ENCODE data around the gene TMED9.
"Not testable (repeated sequence)": the region's sequence is repeated elsewhere in the genome, so short reads cannot be mapped to it uniquely, and the experiment has no call there.

Gene TMED9

DNA sequence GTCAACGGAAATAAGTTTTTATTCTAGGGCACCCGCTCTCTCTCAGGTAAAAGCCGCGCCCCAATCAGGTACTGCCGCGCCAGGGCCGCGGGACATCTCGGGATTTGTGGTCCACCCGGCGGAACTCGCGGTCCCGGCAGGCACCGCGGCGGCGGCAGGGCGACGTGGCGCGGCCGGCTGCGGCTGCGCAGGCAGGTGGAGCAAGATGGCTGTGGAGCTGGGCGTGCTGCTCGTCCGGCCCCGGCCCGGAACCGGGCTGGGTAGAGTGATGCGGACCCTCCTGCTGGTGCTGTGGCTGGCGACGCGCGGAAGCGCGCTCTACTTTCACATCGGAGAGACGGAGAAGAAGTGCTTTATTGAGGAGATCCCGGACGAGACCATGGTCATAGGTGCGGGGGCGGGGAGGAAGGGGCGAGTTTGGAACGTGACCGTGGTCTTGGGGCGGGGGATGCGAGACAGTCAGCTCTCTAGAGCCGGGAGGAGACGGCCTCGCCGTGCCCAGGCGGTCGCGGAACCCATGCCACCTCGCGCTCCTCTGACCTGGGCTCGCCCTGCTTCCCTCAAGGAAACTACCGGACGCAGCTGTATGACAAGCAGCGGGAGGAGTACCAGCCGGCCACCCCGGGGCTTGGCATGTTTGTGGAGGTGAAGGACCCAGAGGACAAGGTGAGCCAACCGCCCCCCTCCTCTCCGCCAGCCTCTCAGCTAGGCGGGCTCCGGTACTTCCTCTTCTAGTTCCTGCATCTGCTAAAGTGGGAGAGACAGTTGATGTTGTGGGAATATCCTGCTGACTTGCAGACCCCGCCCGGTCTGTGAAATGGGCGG, at the start of gene TMED9:
Gene TMED9 (plus strand): TSS at position 194 of the 825 bp plus-strand sequence. CDS start 12 bp downstream, at position 206.
- DNase-seq: peak; percentile 75

GRCh38 chr5:177542816-177543465, 49.1 kb upstream of the TMED9 start:
- DNase-seq: no peak

GRCh38 chr5:177545487-177546257, 46.3 kb upstream of the TMED9 start:
- no peak for DNase-seq

- DNase-seq: peak; percentile 83
Observed at GRCh38 chr5:177546258-177546741, 45.7 kb upstream of the TMED9 start.

DNA sequence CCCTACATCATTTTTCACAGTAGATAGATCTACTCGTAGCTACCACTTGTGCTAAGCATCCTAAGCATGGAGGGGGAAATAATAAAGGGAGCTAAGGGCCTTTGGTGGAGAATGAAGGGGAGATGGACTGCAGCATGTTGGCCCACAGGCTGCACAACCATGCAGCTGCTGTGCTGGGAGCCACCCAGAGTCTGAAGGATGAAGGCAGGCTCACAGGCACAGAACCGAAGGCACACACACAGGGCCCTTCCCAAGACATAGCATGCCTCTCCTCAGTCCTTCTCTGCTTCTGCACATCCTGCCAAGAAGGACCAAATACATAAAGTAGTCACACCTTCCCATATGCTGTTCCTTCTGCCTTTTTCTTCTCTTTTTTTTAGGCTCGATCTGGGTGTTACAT, 44.3 kb upstream of the TMED9 start:
- no peak for DNase-seq

DNA sequence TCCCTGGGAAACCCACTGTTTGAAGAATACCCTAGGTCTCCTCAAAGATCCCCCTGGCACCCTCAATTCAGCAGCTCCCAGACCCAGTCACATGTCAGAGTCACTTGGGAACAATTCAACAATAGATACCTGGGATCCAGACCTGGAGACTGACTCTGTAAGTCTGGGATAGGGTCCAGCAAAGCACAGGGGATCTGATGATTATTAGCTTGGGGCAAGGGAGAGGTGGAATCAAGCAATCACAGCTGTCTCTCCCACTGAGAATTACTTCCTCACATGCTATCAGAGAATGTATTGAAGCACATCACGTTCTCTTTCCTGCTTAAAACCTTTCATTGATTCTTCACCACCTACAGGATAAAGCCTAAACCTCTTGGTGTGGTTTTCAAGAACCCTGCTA, 43.5 kb upstream of the TMED9 start:
- DNase-seq: no peak

DNA sequence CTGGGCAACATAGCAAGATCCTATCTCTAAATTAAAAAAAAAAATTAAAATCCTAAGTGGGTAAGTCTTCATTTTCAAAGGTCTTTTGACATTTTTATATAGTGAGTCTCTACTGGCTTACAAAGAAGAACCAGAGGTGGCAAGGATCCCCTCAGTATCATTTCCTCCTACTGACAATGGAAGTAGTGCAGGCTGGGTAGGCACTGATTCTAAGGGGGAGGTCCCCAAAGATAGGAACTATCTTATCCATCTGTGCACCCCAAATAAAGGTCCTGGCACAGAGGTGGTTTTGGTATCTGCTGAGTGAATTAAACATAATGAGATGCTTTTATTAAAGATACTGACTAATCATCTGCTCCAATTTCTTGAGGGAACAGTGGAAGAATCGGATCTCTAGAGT, 41.9 kb upstream of the TMED9 start:
- no peak for DNase-seq

DNA sequence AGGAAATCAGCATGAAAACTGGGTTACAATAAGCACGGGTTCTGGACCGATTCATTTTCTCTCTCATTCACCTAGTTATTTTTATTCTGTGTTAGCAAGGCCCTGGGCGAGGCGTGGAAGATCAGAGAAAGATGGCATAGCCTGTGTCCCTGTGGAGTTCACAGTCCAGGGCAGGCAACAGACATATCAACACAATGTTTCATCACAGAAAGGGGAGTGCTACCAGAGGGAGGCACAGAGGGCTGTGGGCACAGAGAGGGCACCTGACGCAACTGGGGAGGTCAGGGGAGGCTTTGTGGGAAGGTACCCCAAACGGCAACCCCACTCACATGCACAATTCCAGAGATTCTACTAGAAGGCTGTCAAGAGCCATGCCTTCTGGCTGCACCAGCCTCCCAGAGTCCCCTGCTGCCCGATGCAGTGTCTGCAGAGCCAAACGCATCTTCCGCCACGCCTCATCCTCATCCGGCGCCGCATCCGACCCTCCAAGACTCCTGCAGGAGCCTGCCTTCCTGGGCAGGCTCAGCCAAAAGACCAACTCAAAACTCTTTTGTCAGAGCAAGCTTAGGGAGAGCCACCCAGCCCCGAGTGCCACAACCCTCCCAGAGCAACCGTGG, 39.1 kb upstream of the TMED9 start:
- no peak for DNase-seq

GRCh38 chr5:177553671-177554429, 38.2 kb upstream of the TMED9 start:
- DNase-seq: no peak

DNA sequence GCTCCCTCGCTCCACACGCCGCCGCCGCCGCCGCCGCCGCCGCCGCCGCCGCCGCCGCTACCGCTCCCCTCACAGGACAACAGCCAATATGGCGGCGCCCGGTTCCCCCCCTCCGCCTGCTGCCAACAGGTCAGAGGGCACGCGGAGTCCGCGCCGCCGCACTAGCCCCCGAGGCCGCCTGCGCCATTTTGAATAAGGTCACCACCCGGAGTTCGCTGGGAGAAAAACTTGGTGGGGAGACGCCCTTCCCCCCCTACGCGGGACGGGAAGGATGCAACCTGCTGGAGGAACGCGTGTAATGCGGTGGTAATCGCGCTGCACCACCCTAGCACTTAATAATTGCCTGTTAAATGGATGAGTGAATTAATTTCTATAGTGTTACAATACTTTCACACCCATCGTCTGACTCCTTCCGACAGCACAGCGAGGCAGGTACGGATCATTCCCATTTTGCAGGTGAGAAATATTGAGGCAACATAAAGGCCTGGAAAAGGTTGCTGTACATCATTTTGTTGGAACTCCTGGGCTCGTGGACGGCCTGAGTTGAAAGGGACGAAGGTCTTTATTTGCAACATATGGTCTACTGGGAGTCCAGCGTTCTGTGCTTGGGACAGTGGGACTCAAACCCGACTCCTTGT, 37.4 kb upstream of the TMED9 start, which contains the start of gene FAM193B:
Gene FAM193B (minus strand): TSS at position 90 of the 638 bp plus-strand sequence. CDS start 105 bp downstream, outside the sequence.
- peak; percentile 84 for DNase-seq

- DNase-seq: no peak
Observed at GRCh38 chr5:177555228-177555627, 36.8 kb upstream of the TMED9 start.

- no peak for DNase-seq
Observed at GRCh38 chr5:177555665-177556064, 36.3 kb upstream of the TMED9 start.

DNA sequence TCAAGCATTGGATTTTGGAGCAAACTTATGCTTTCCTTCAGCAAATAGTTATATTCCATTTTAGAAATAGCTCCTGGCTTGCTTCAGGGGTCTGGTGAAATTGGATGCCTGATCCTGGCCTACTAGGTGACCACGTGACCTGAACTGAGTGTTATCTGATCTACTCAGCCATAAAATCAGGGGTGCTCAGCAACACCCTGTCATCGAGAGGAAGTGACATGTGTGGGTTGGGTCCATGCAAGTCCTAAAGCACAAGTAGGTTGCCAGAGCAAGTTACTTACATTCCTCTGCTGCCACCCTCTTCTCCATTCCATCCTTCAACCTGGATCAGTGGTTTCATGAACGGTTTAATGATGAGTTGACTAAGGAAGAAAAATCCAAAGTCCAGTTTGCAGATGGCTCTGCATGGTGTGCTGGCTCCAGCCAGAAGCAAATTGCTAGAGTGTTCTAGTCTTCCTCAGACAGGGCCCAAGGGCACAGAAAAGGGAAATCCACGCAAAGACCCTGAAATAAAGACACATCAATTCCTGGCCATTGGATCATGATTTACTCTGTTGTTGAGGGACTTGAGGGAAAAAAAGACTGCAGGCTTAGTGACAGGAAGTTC, 34.9 kb upstream of the TMED9 start:
- DNase-seq: no peak

GRCh38 chr5:177557796-177558195, 34.2 kb upstream of the TMED9 start:
- DNase-seq: no peak

- DNase-seq: not testable (repeated sequence)
Observed at GRCh38 chr5:177559446-177559941, 32.5 kb upstream of the TMED9 start.

DNA sequence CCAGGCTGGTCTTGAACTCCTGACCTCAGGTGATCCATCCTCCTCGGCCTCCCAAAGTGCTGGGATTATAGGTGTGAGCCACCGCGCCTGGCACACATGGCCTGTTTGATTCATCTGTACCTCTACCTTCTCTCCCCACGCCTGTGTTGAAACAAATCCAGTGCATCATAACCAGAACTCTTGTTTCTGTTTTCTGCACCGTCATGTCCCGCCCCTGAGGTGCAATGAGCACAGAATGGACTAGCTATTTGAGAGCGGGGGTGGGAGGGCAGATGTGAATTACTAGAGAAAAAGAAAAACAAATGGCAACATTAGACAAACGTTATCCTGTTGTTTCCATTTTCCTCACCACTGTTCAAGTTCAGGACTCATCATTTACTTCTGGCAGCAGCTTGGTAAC, 27.0 kb upstream of the TMED9 start:
- no peak for DNase-seq

- no peak for DNase-seq
Observed at GRCh38 chr5:177568326-177568725, 23.7 kb upstream of the TMED9 start.

DNA sequence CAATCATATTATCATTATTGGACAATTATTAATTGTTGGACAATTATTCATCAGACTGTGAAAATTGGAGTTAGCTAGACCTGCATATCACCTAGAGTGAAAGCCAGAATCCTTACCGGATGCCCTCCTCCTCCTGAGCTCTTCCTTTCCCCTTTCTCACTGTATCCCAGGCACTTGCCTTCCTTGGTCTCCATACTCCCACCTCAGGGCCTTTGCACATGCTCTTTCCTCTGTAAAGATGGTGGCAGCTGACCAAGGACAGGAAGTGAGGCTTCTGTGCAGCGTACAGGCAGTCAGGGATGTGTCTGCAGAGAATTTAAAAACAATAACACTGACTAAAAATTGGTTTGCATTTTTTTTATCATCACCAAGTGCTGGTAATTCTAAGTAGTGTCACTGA, 22.1 kb upstream of the TMED9 start:
- no peak for DNase-seq

GRCh38 chr5:177575488-177575887, 16.5 kb upstream of the TMED9 start:
- DNase-seq: no peak

DNA sequence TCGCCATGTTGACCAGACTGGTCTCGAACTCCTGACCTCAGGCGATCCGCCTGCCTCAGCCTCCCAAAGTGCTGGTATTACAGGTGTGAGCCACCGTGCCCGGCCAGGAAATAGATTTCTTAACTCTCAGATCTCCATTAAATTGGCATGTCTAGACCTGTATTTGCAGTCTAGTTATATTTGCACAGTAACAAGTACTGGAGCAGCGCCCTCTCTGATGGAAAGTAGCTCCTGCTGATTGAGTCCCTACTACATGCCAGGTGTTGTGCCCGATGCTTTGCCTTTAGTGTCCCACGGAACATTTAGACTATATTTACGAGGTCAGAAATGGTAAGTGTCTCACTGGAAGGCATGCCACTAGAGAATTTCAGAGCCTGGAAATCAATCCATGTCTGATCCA, 15.8 kb upstream of the TMED9 start:
- no peak for DNase-seq

- no peak for DNase-seq
Observed at GRCh38 chr5:177578316-177578715, 13.7 kb upstream of the TMED9 start.

All from T1000 (cell line).